PC-9 (cell line): ENCODE results near the gene JARID2. TPM values are rescaled to one million over a fixed set of nuclear protein-coding genes. Genes with fewer than 3 reads are reported as not detected.

Source experiments
- BruUV-seq: library from RNA; stranded (reverse); fragments of 400-500 nt; replicated peaks from 2 replicates; lab custom pipeline; 2021; lab: Mats Ljungman, UMichigan
- CTCF ChIA-PET: fragments of 300-600 bp; sonication (Branson Sonifier 250); formaldehyde crosslinking; loops from one replicate; lab custom pipeline; 2022; ENCODE audit warnings: antibody characterized with exemption; lab: Charles Lee
- POLR2A ChIA-PET: fragments of 300-600 bp; sonication (Branson Sonifier 250); formaldehyde crosslinking; loops from one replicate; lab custom pipeline; 2022; ENCODE audit warnings: antibody characterized with exemption; ENCODE audit not compliant: unreplicated experiment; lab: Charles Lee
- DNase-seq, 2 experiments: peaks; one replicate each; pipeline versions ENCODE4 v3.0.0 to v3.0.0-alpha.2; 2015 to 2022; ENCODE audit warnings: mixed read lengths in 1 of 2
- H2AFZ ChIP-seq: fragments of 200-600 bp; sonication (generic); 2 replicates; pipeline ENCODE4 v1.8.1; 2017; ENCODE audit warnings: antibody characterized with exemption
- H3F3A ChIP-seq: fragments of 200-600 bp; sonication (generic); 2 replicates; pipeline ENCODE4 v1.8.1; 2017; ENCODE audit warnings: antibody characterized with exemption, mild to moderate bottlenecking, low read depth; ENCODE audit not compliant: insufficient read depth
- H3K27ac ChIP-seq: fragments of 200-600 bp; sonication (generic); 2 replicates; pipeline ENCODE4 v1.6.1; 2016; ENCODE audit warnings: mixed run types
- H3K27me3 ChIP-seq: fragments of 200-600 bp; sonication (generic); 2 replicates; pipeline ENCODE4 v1.6.1; 2016; ENCODE audit warnings: low read depth, mixed run types; ENCODE audit not compliant: insufficient read depth
- H3K36me3 ChIP-seq: fragments of 200-600 bp; sonication (generic); 2 replicates; pipeline ENCODE4 v1.6.1; 2016; ENCODE audit warnings: low read depth, mixed run types
- H3K4me1 ChIP-seq: fragments of 200-600 bp; sonication (generic); replicated peaks from 2 replicates; pipeline ENCODE4 v1.6.1; 2016; ENCODE audit warnings: mixed run types; ENCODE audit not compliant: insufficient read depth
- H3K4me2 ChIP-seq: fragments of 200-600 bp; sonication (generic); 2 replicates; pipeline ENCODE4 v1.6.1; 2017; ENCODE audit warnings: mixed run types
- H3K4me3 ChIP-seq: fragments of 200-600 bp; sonication (generic); 2 replicates; pipeline ENCODE4 v1.6.1; 2016; ENCODE audit warnings: mixed run types
- H3K79me2 ChIP-seq: fragments of 200-600 bp; sonication (generic); 2 replicates; pipeline ENCODE4 v1.6.1; 2017; ENCODE audit warnings: low read depth, mixed run types
- H3K9me2 ChIP-seq: fragments of 200-600 bp; sonication (generic); 2 replicates; pipeline ENCODE4 v1.8.1; 2017; ENCODE audit warnings: mild to moderate bottlenecking; ENCODE audit not compliant: insufficient read depth
- H3K9me3 ChIP-seq: fragments of 200-600 bp; sonication (generic); 2 replicates; pipeline ENCODE4 v1.8.1; 2016; ENCODE audit warnings: low read depth; ENCODE audit not compliant: insufficient read depth
- H4K20me1 ChIP-seq: fragments of 200-600 bp; sonication (generic); 2 replicates; pipeline ENCODE4 v1.8.1; 2017; ENCODE audit not compliant: insufficient read depth
- EZH2 ChIP-seq: fragments of 200-600 bp; sonication (generic); IDR thresholded peaks from 2 replicates; pipeline ENCODE4 v1.8.0; 2017; ENCODE audit warnings: antibody characterized with exemption, low read depth
- intact Hi-C: fragments of 100-400 bp; cut with micrococcal nuclease; formaldehyde crosslinking; loops from one replicate; pipeline ENCODE4 v1.10.0; 2022; ENCODE audit not compliant: unreplicated experiment
- total RNA-seq: library from RNA; stranded (reverse); gene quantifications from 2 replicates; pipeline ENCODE4 v1.2.3, GENCODE V29; 2021
- TF ChIP-seq, protein P1 (sequence below): fragments of 200-600 bp; sonication (generic); conservative IDR thresholded peaks from 2 replicates; pipeline ENCODE4 v1.6.1; 2017; ENCODE audit warnings: mixed run types, antibody characterized with exemption, mild to moderate bottlenecking, moderate library complexity

JARID2 gene
- total RNA-seq, 1 experiment from 2014 or later, result 35.0 TPM

- DNase-seq, result no peak
- H3K79me2 ChIP-seq, result peaks cover 8% of the 10 kb centered on the region
- H3K4me3 ChIP-seq, result no peak overlapping the region
- no peak overlapping the region for H3K27ac ChIP-seq
- no TSS peak for BruUV-seq
- ChIA-PET POLR2A (interaction anchor here (0.6 kb wide), 1 partner anchor 162 kb away, joined by 5 read pairs; no protein-coding TSS in a partner anchor), CTCF (no interaction called here)
- H3K4me1 ChIP-seq, result peaks cover 9% of the 10 kb centered on the region
- no peak overlapping the region for H3K4me2 ChIP-seq
- H2AFZ ChIP-seq, result no peak overlapping the region
- H3K27me3 ChIP-seq, result no peaks in the 10 kb centered on the region
- H3F3A ChIP-seq, result 0 out of 2 replicates have a peak, but pooled peaks cover 4% of the 10 kb centered on the region
- peaks cover 5% of the 10 kb centered on the region; the same call in 1 of the 2 replicates for H4K20me1 ChIP-seq
- no peaks in the 10 kb centered on the region for H3K36me3 ChIP-seq
- TF ChIP-seq, protein P1, sequence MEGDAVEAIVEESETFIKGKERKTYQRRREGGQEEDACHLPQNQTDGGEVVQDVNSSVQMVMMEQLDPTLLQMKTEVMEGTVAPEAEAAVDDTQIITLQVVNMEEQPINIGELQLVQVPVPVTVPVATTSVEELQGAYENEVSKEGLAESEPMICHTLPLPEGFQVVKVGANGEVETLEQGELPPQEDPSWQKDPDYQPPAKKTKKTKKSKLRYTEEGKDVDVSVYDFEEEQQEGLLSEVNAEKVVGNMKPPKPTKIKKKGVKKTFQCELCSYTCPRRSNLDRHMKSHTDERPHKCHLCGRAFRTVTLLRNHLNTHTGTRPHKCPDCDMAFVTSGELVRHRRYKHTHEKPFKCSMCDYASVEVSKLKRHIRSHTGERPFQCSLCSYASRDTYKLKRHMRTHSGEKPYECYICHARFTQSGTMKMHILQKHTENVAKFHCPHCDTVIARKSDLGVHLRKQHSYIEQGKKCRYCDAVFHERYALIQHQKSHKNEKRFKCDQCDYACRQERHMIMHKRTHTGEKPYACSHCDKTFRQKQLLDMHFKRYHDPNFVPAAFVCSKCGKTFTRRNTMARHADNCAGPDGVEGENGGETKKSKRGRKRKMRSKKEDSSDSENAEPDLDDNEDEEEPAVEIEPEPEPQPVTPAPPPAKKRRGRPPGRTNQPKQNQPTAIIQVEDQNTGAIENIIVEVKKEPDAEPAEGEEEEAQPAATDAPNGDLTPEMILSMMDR, result no peak
- no peak for TF ChIP-seq EZH2
- intact Hi-C loops, result loop anchor here (1.0 to 2.0 kb wide), 2 partner anchors 242 to 1279 kb away; no protein-coding TSS in a partner anchor
- no peaks in the 10 kb centered on the region for H3K9me2 ChIP-seq
- no peaks in the 10 kb centered on the region for H3K9me3 ChIP-seq
Measured at GRCh38 chr6:15490242-15491100, 244.6 kb downstream of the JARID2 start.

- Histone ChIP-seq H3K27me3 (no peaks in the 10 kb centered on the region), H3F3A (no peaks in the 10 kb centered on the region), H3K9me2 (no peaks in the 10 kb centered on the region), H3K4me3 (no peak overlapping the region), H3K9me3 (no peaks in the 10 kb centered on the region), H3K36me3 (no peaks in the 10 kb centered on the region), H2AFZ (no peak overlapping the region), H3K79me2 (no peaks in the 10 kb centered on the region; the same call in 1 of the 2 replicates), H3K27ac (no peak overlapping the region), H4K20me1 (peaks cover 5% of the 10 kb centered on the region; the same call in 1 of the 2 replicates), H3K4me2 (no peak overlapping the region), H3K4me1 (no peaks in the 10 kb centered on the region)
- ChIA-PET CTCF (no interaction called here), POLR2A (no interaction called here)
- DNase-seq, result peak in 1 of 2 experiments; percentile 61
- intact Hi-C loops, result loop anchor here (1.0 to 2.0 kb wide), 2 partner anchors 243 to 1280 kb away; no protein-coding TSS in a partner anchor
- TF ChIP-seq, protein P1, result peak; percentile 91
- TF ChIP-seq EZH2, result no peak
- no TSS peak for BruUV-seq
Measured at GRCh38 chr6:15491255-15491985, 245.6 kb downstream of the JARID2 start.

DNA sequence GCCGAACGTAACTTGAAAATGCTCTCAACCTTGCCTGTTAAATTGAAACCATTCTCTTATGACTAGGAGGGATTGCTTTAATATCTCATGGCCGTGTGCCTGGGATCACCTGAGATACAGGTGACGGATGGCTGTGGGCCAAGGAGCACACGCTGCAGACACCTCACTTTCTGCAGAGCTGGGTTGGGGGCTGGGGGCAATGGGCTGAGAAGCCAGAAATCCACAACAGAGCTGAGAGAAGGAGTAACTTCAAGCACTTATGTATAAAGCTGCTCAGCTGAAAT lies 246.1 kb downstream of the JARID2 start:
- no peak overlapping the region for H3K4me2 ChIP-seq
- H3K79me2 ChIP-seq, result no peaks in the 10 kb centered on the region; the same call in 1 of the 2 replicates
- H3K4me3 ChIP-seq, result no peak overlapping the region
- no TSS peak for BruUV-seq
- H3K36me3 ChIP-seq, result no peaks in the 10 kb centered on the region
- no peak overlapping the region for H2AFZ ChIP-seq
- peaks cover 5% of the 10 kb centered on the region; the same call in 1 of the 2 replicates for H4K20me1 ChIP-seq
- H3F3A ChIP-seq, result no peaks in the 10 kb centered on the region
- intact Hi-C loops, result loop anchor here (1.0 to 2.0 kb wide), 2 partner anchors 243 to 1281 kb away; no protein-coding TSS in a partner anchor
- no peaks in the 10 kb centered on the region for H3K9me3 ChIP-seq
- H3K27me3 ChIP-seq, result no peaks in the 10 kb centered on the region
- no peaks in the 10 kb centered on the region for H3K9me2 ChIP-seq
- H3K4me1 ChIP-seq, result no peaks in the 10 kb centered on the region
- no peak for DNase-seq
- no peak overlapping the region for H3K27ac ChIP-seq
- POLR2A ChIA-PET, result no interaction called here
- TF ChIP-seq, protein P1, result no peak
- TF ChIP-seq EZH2, result no peak
- CTCF ChIA-PET, result no interaction called here
